GM19438 (cell line): ENCODE measurements around the gene SEC24B.

Source experiments
- ATAC-seq: cut with Tn5 transposase; IDR thresholded peaks from one replicate; pipeline ENCODE4 v1.9.1; 2021; ENCODE audit warnings: low read depth; ENCODE audit not compliant: unreplicated experiment

The SEC24B gene

GRCh38 chr4:109433205-109434006 lies at the start of gene SEC24B:
TSS of gene SEC24B (plus strand) at chr4:109433815. CDS start at chr4:109433870, 55 bp downstream.
- ATAC-seq = peak; percentile 91

GRCh38 chr4:109383823-109384222 lies 49.8 kb upstream of the SEC24B start:
- no peak for ATAC-seq

GRCh38 chr4:109385260-109385659 lies 48.4 kb upstream of the SEC24B start:
- ATAC-seq = no peak

- ATAC-seq = peak; percentile 78
Measured at GRCh38 chr4:109389369-109390114, 44.1 kb upstream of the SEC24B start.

- peak; percentile 50 for ATAC-seq
Measured at GRCh38 chr4:109390115-109390768, 43.4 kb upstream of the SEC24B start.

- ATAC-seq = no peak
Measured at GRCh38 chr4:109395694-109396093, 37.9 kb upstream of the SEC24B start.

- no peak for ATAC-seq
Measured at GRCh38 chr4:109398928-109399327, 34.7 kb upstream of the SEC24B start.

GRCh38 chr4:109406337-109406931 lies 27.2 kb upstream of the SEC24B start:
- ATAC-seq = peak; percentile 85

GRCh38 chr4:109407027-109407737 lies 26.4 kb upstream of the SEC24B start:
- ATAC-seq = no peak

GRCh38 chr4:109408711-109409110 lies 24.9 kb upstream of the SEC24B start:
- ATAC-seq = no peak

GRCh38 chr4:109410226-109410625 lies 23.4 kb upstream of the SEC24B start:
- ATAC-seq = no peak

- ATAC-seq = no peak
Measured at GRCh38 chr4:109410776-109411175, 22.8 kb upstream of the SEC24B start.

GRCh38 chr4:109411964-109412363 lies 21.7 kb upstream of the SEC24B start:
- no peak for ATAC-seq

GRCh38 chr4:109412776-109413175 lies 20.8 kb upstream of the SEC24B start:
- ATAC-seq = no peak

GRCh38 chr4:109414938-109415337 lies 18.7 kb upstream of the SEC24B start:
- ATAC-seq = no peak

GRCh38 chr4:109418588-109418987 lies 15.0 kb upstream of the SEC24B start:
- ATAC-seq = no peak

GRCh38 chr4:109419679-109420078 lies 13.9 kb upstream of the SEC24B start:
- ATAC-seq = no peak

- ATAC-seq = no peak
Measured at GRCh38 chr4:109424093-109424841, 9.3 kb upstream of the SEC24B start.

- ATAC-seq = no peak
Measured at GRCh38 chr4:109425405-109425804, 8.2 kb upstream of the SEC24B start.

- ATAC-seq = no peak
Measured at GRCh38 chr4:109429545-109429944, 4.1 kb upstream of the SEC24B start.
